Esophagus muscularis mucosa (tissue), 4 donors: ENCODE results near the gene OMA1. TPM values are rescaled to one million over a fixed set of nuclear protein-coding genes. Genes with fewer than 3 reads are reported as not detected.
"Not testable (repeated sequence)": the region's sequence is repeated elsewhere in the genome, so short reads cannot be mapped to it uniquely, and the experiment has no call there.

Source experiments
- DNase-seq: peaks from one replicate; pipeline ENCODE4 v3.0.0-alpha.2; 2017; ENCODE audit errors: extremely low spot score
- H3K27ac ChIP-seq, 4 donors: fragments of 200-600 bp; sonication (generic); replicated peaks in 1 of 4; 1 replicate in 3 of 4; 2 replicates in 1 of 4; pipeline ENCODE4 v1.5.1; 2016 to 2019; ENCODE audit warnings: mild to moderate bottlenecking in 1 of 4
- H3K27me3 ChIP-seq, 4 donors: fragments of 200-600 bp; sonication (generic); one replicate each; pipeline versions ENCODE4 v1.5.1 to v1.6.0; 2016 to 2019
- H3K36me3 ChIP-seq, 4 donors: fragments of 200-600 bp; sonication (generic); one replicate each; pipeline ENCODE4 v1.5.1; 2016 to 2019
- H3K4me1 ChIP-seq, 4 donors: fragments of 200-600 bp; sonication (generic); one replicate each; pipeline ENCODE4 v1.5.1; 2016 to 2019
- H3K4me3 ChIP-seq, 4 donors: fragments of 200-600 bp; sonication (generic); 1 replicate in 2 of 4; 2 replicates in 2 of 4; pipeline ENCODE4 v1.5.1; 2016 to 2019; ENCODE audit warnings: mild to moderate bottlenecking in 4 of 4, moderate library complexity in 1 of 4
- H3K9me3 ChIP-seq, 4 donors: fragments of 200-600 bp; sonication (generic); 1 replicate in 3 of 4; 2 replicates in 1 of 4; pipeline ENCODE4 v1.5.1; 2016 to 2019
- EP300 ChIP-seq: sonication (generic); formaldehyde crosslinking; IDR thresholded peaks from one replicate; pipeline ENCODE4 v1.6.1; 2017; ENCODE audit warnings: antibody characterized with exemption
- POLR2A ChIP-seq: fragments of 450-650 bp; IDR thresholded peaks from one replicate; pipeline ENCODE4 v1.6.1; 2017; ENCODE audit warnings: antibody characterized with exemption, moderate library complexity, mild to moderate bottlenecking, low read depth
- POLR2AphosphoS5 ChIP-seq, 2 donors: sonication (generic); formaldehyde crosslinking; IDR thresholded peaks; one replicate each; pipeline ENCODE4 v1.6.1; 2017; ENCODE audit warnings: antibody characterized with exemption in 2 of 2
- WGBS: methylation state at CpG from one replicate; pipeline ENCODE4 v1.1.5; 2018; 5-methylcytosine and 5-hydroxymethylcytosine counted together
- intact Hi-C: fragments of 100-400 bp; cut with DNase I; formaldehyde crosslinking; loops from one replicate; pipeline ENCODE4 v1.15.1; 2023
- total RNA-seq, 4 donors: library from RNA; depleted of rRNA; stranded (reverse); fragments of >200 nt; gene quantifications; one replicate each; pipeline versions ENCODE4 v1.1.0 to v1.2.1, GENCODE V29; 2016
- TF ChIP-seq, protein P1 (sequence below), 3 experiments: fragments of 200-600 bp in 2 of 3; fragments of 450-650 bp in 1 of 3; sonication (generic) in 2 of 3; IDR thresholded peaks; one replicate each; pipeline ENCODE4 v1.5.1; 2017 to 2019; ENCODE audit warnings: antibody characterized with exemption in 3 of 3, mild to moderate bottlenecking in 2 of 3, moderate library complexity in 1 of 3

OMA1 gene
- total RNA-seq, 4 donors from 2014 or later = 25.8 to 53.6 (median 32.9) TPM

- Histone ChIP-seq H3K4me1 (peaks cover 0 to 11% (median 0%) of the 10 kb centered on the region in 4 donors), H3K27ac (no peak overlapping the region), H3K27me3 (no peaks in the 10 kb centered on the region), H3K36me3 (peaks cover 0 to 35% (median 6%) of the 10 kb centered on the region in 4 donors), H3K4me3 (no peak overlapping the region), H3K9me3 (no peaks in the 10 kb centered on the region)
- no peak for DNase-seq
- intact Hi-C loops = no loop called here
- TF ChIP-seq, protein P1, sequence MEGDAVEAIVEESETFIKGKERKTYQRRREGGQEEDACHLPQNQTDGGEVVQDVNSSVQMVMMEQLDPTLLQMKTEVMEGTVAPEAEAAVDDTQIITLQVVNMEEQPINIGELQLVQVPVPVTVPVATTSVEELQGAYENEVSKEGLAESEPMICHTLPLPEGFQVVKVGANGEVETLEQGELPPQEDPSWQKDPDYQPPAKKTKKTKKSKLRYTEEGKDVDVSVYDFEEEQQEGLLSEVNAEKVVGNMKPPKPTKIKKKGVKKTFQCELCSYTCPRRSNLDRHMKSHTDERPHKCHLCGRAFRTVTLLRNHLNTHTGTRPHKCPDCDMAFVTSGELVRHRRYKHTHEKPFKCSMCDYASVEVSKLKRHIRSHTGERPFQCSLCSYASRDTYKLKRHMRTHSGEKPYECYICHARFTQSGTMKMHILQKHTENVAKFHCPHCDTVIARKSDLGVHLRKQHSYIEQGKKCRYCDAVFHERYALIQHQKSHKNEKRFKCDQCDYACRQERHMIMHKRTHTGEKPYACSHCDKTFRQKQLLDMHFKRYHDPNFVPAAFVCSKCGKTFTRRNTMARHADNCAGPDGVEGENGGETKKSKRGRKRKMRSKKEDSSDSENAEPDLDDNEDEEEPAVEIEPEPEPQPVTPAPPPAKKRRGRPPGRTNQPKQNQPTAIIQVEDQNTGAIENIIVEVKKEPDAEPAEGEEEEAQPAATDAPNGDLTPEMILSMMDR (IDR thresholded peaks at IDR 0.05) = no peak
- TF ChIP-seq POLR2AphosphoS5 (IDR thresholded peaks at IDR 0.05) (no peak), EP300 (no peak), POLR2A (no peak)
Observed at GRCh38 chr1:58502519-58502918, 44.0 kb downstream of the OMA1 start.

DNA sequence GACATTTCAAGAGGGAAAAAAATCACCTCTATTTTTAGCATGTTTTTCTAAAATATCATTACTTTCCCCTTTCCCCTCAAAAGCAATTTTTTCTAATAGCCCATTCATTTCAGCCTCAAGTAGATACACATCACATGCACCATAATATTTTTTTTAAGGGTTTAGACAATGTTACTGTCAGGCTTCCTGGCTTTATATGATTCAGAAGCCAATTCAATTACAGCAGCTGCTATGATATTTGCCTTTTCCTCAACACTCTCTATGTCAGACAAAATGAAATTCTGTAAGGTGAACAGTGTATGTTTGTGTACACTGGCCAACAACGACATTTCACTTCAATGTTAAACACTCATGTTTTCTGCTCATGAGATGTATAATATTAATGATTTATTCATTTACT lies 46.5 kb downstream of the OMA1 start:
- H3K4me3 ChIP-seq = no peak overlapping the region
- peaks cover 0 to 29% (median 8%) of the 10 kb centered on the region in 4 donors for H3K36me3 ChIP-seq
- intact Hi-C loops = no loop called here
- H3K27me3 ChIP-seq = no peaks in the 10 kb centered on the region
- H3K27ac ChIP-seq = no peak overlapping the region
- H3K4me1 ChIP-seq = peaks cover 0 to 11% (median 0%) of the 10 kb centered on the region in 4 donors
- WGBS = 55% methylated on average over 1 of the region's 1 CpG
- DNase-seq = no peak
- TF ChIP-seq POLR2AphosphoS5 (IDR thresholded peaks at IDR 0.05) = no peak
- TF ChIP-seq POLR2A = no peak
- TF ChIP-seq, protein P1 (IDR thresholded peaks at IDR 0.05) = no peak
- no peak for TF ChIP-seq EP300
- no peaks in the 10 kb centered on the region for H3K9me3 ChIP-seq

DNA sequence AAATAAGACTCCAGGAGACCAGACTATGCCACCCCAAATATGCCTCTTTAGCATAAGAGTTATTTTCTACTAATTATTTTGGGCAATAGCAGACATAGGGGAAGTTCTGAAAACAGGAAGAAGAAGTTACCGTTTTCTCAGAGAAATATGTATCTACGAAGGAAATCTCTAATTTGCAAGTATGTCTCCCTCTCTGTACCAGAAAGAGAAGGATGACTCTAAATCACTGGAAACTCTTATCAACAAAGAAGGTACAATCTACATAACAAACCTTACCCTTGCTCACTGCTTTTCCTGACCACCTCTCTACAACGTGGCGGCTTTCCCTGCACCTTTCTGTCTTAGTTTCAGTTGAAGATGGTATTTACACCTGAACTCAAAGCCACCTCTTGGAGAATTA lies 49.0 kb downstream of the OMA1 start:
- H3K4me3 ChIP-seq = no peak overlapping the region
- H3K27me3 ChIP-seq = no peaks in the 10 kb centered on the region
- peaks cover 0 to 11% (median 0%) of the 10 kb centered on the region in 4 donors for H3K4me1 ChIP-seq
- H3K9me3 ChIP-seq = no peaks in the 10 kb centered on the region
- WGBS = 84% methylated on average over 4 of the region's 4 CpGs
- DNase-seq = no peak
- no peak overlapping the region for H3K27ac ChIP-seq
- TF ChIP-seq POLR2AphosphoS5 (IDR thresholded peaks at IDR 0.05) = no peak
- TF ChIP-seq, protein P1 (IDR thresholded peaks at IDR 0.05) = no peak
- no peak for TF ChIP-seq EP300
- no peak for TF ChIP-seq POLR2A
- H3K36me3 ChIP-seq = peaks cover 0 to 11% (median 3%) of the 10 kb centered on the region in 4 donors
- intact Hi-C loops = no loop called here

GRCh38 chr1:58496042-58496441 lies 50.5 kb downstream of the OMA1 start:
- Histone ChIP-seq H3K36me3 (peaks cover 0 to 6% (median 3%) of the 10 kb centered on the region in 4 donors), H3K4me3 (no peak overlapping the region), H3K9me3 (no peaks in the 10 kb centered on the region), H3K4me1 (peaks cover 0 to 11% (median 0%) of the 10 kb centered on the region in 4 donors), H3K27me3 (no peaks in the 10 kb centered on the region), H3K27ac (no peak overlapping the region)
- no peak for DNase-seq
- TF ChIP-seq, protein P1 (IDR thresholded peaks at IDR 0.05) = no peak
- no peak for TF ChIP-seq POLR2AphosphoS5 (IDR thresholded peaks at IDR 0.05)
- no peak for TF ChIP-seq EP300
- TF ChIP-seq POLR2A = no peak
- intact Hi-C loops = no loop called here
- WGBS = 96% methylated on average over 3 of the region's 3 CpGs

DNA sequence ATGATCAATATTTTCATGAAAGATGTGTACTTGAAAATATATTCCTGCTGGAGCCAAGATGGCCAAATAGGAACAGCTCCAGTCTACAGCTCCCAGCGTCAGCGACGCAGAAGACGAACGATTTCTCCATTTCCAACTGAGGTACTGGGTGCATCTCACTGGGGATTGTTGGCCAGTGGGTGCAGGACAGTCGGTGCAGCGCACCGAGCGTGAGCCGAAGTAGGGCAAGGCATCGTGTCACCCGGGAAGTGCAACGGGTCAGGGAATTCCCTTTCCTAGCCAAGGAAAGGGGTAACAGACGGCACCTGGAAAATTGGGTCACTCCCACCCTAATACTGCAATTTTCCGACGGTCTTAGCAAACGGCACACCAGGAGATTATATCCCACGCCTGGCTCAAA lies 57.6 kb downstream of the OMA1 start:
- H3K4me3 ChIP-seq, H3K9me3 ChIP-seq, H3K4me1 ChIP-seq, DNase-seq, intact Hi-C loops, H3K27ac ChIP-seq, H3K27me3 ChIP-seq: not testable (repeated sequence)
- 94% methylated on average over 12 of the region's 18 CpGs for WGBS
- H3K36me3 ChIP-seq = peaks cover 11 to 18% (median 13%) of the 10 kb centered on the region in 4 donors
